K562 (cell line): Measurements from ENCODE around the gene OPRD1. TPM values are rescaled to one million over a fixed set of nuclear protein-coding genes. Genes with fewer than 3 reads are reported as not detected.
"Not testable (repeated sequence)": the region's sequence is repeated elsewhere in the genome, so short reads cannot be mapped to it uniquely, and the experiment has no call there.

Experiments
- ATAC-seq: fragments of 200-7000 bp; cut with Tn5 transposase; 3 replicates; pipeline ENCODE4 v1.9.1; 2020; ENCODE audit warnings: moderate library complexity
- BruUV-seq: library from RNA; stranded (reverse); fragments of 400-500 nt; replicated peaks from 2 replicates; lab custom pipeline; 2021; lab: Mats Ljungman, UMichigan
- CTCF ChIA-PET: fragments of 300-600 bp; formaldehyde crosslinking; extraction: SDS; loops from one replicate; lab custom pipeline; 2021; ENCODE audit warnings: low intra/inter-chr PET ratio; lab: Yijun Ruan, JAX
- POLR2A ChIA-PET: fragments of 300-600, 350-650 bp; sonication (Branson Sonifier 250); formaldehyde crosslinking; extraction: SDS; loops from one replicate; lab custom pipeline; 2021; ENCODE audit warnings: antibody characterized with exemption, inconsistent platforms; lab: Yijun Ruan, JAX
- DNase-seq, 4 experiments: peaks; one replicate each; pipeline versions ENCODE4 v3.0.0 to v3.0.0-alpha.2; 2011 to 2018; ENCODE audit warnings: low spot score in 3 of 4, mixed read lengths in 3 of 4; ENCODE audit errors: extremely low read depth in 1 of 4
- FAIRE-seq: peaks from 2 replicates; lab custom pipeline; 2011; peaks lifted over from hg19 to GRCh38; lab: Jason Lieb, UNC
- H2AFZ ChIP-seq: 2 replicates; pipeline ENCODE4 v1.6.0; 2011; ENCODE audit warnings: low read depth, low read length, control low read depth, inconsistent platforms
- H3K27ac ChIP-seq: fragments of 200-600 bp; 3 replicates; pipeline ENCODE4 v1.8.0; 2011; ENCODE audit warnings: low read depth, mild to moderate bottlenecking, control low read depth, inconsistent platforms, low read length, moderate library complexity, mixed read lengths; ENCODE audit errors: extremely low read depth
- H3K27me3 ChIP-seq, 2 experiments: fragments of 300-600 bp in 1 of 2; 2 replicates in 1 of 2; 3 replicates in 1 of 2; pipeline versions ENCODE4 v1.6.0 to v1.8.0; 2011; ENCODE audit warnings: inconsistent platforms in 2 of 2, low read length in 2 of 2, mild to moderate bottlenecking in 1 of 2, mixed read lengths in 1 of 2, moderate library complexity in 1 of 2; ENCODE audit not compliant: control insufficient read depth in 2 of 2, insufficient read depth in 2 of 2
- H3K36me3 ChIP-seq: fragments of 300-600 bp; 3 replicates; pipeline ENCODE4 v1.8.0; 2011; ENCODE audit warnings: mild to moderate bottlenecking, low read length, inconsistent platforms; ENCODE audit not compliant: control insufficient read depth, insufficient read depth
- H3K4me1 ChIP-seq, 2 experiments: fragments of 200-600 bp in 1 of 2; replicated peaks in 1 of 2; 2 replicates in 1 of 2; 3 replicates in 1 of 2; pipeline versions ENCODE4 v1.5.1 to v1.8.0; 2011; ENCODE audit warnings: inconsistent platforms in 2 of 2, low read length in 2 of 2, mild to moderate bottlenecking in 1 of 2, mixed read lengths in 1 of 2, moderate library complexity in 1 of 2; ENCODE audit not compliant: control insufficient read depth in 2 of 2, insufficient read depth in 2 of 2
- H3K4me2 ChIP-seq: 2 replicates; pipeline ENCODE4 v1.6.1; 2011; ENCODE audit warnings: low read length, control low read depth, inconsistent platforms, mixed read lengths; ENCODE audit not compliant: insufficient read depth
- H3K4me3 ChIP-seq: fragments of 200-600 bp; sonication (generic), shearing (Covaris generic); 2 replicates; pipeline ENCODE4 v1.5.1; 2016; ENCODE audit warnings: control low read depth, inconsistent platforms
- H3K79me2 ChIP-seq: fragments of 200-600 bp; 3 replicates; pipeline ENCODE4 v1.8.0; 2011; ENCODE audit warnings: low read length, inconsistent platforms; ENCODE audit not compliant: control insufficient read depth, insufficient read depth
- H3K9ac ChIP-seq, 2 experiments: 2 replicates each; pipeline versions ENCODE4 v1.6.0 to v1.6.1; 2011; ENCODE audit warnings: low read depth in 2 of 2, low read length in 2 of 2, control low read depth in 1 of 2, inconsistent platforms in 1 of 2, mild to moderate bottlenecking in 1 of 2, mixed read lengths in 1 of 2; ENCODE audit not compliant: insufficient read depth in 1 of 2
- H3K9me1 ChIP-seq: one replicate; pipeline ENCODE4 v1.6.0; 2011; ENCODE audit warnings: inconsistent platforms, mild to moderate bottlenecking, low read length, moderate library complexity; ENCODE audit not compliant: control insufficient read depth, insufficient read depth
- H3K9me3 ChIP-seq: replicated peaks from 2 replicates; pipeline ENCODE4 v1.5.1; 2011; ENCODE audit warnings: low read depth, low read length, inconsistent platforms; ENCODE audit not compliant: control insufficient read depth, insufficient read depth
- H4K20me1 ChIP-seq: replicated peaks from 2 replicates; pipeline ENCODE4 v1.6.1; 2011; ENCODE audit warnings: low read length, inconsistent platforms, mixed read lengths; ENCODE audit not compliant: control insufficient read depth, insufficient read depth
- BCOR ChIP-seq: fragments of 450-650 bp; IDR thresholded peaks from 2 replicates; pipeline ENCODE4 v1.6.1; 2016
- FOXA3 ChIP-seq, 2 experiments: fragments of 450-650 bp in 1 of 2; sonication (generic) in 1 of 2; formaldehyde crosslinking; IDR thresholded peaks in 1 of 2; conservative IDR thresholded peaks in 1 of 2; 2 replicates each; pipeline versions ENCODE4 v1.4.0 to v1.8.0; 2020 to 2022; ENCODE audit warnings: mild to moderate bottlenecking in 2 of 2, missing genetic modification reagents in 1 of 2
- KDM1A ChIP-seq, 2 experiments: fragments of 450-650 bp; IDR thresholded peaks; 2 replicates each; pipeline ENCODE4 v1.6.1; 2016; ENCODE audit warnings: mild to moderate bottlenecking in 2 of 2
- RBM25 ChIP-seq: fragments of 200-400 bp; formaldehyde crosslinking; IDR thresholded peaks from 2 replicates; pipeline ENCODE4 v1.6.1; 2018; ENCODE audit warnings: low read length, low read depth, moderate library complexity; ENCODE audit not compliant: severe bottlenecking
- ZNF121 ChIP-seq: sonication (generic); formaldehyde crosslinking; conservative IDR thresholded peaks from 2 replicates; pipeline ENCODE4 v1.8.0; 2022; ENCODE audit warnings: missing genetic modification reagents
- WGBS: fragments of 100-300 bp; shearing (Covaris generic); methylation state at CpG from one replicate; pipeline ENCODE4 v1.1.6; 2016; ENCODE audit warnings: low coverage, mixed read lengths; ENCODE audit not compliant: insufficient coverage; ENCODE audit errors: missing lambda C conversion rate; 5-methylcytosine and 5-hydroxymethylcytosine counted together
- in situ Hi-C: fragments of 300-500 bp; cut with MboI; formaldehyde crosslinking; loops from 4 replicates; pipeline ENCODE4 v1.15.0; 2018; ENCODE audit warnings: inconsistent platforms, mixed read lengths
- intact Hi-C: fragments of 100-400 bp; cut with micrococcal nuclease; formaldehyde crosslinking; loops from 2 replicates; pipeline ENCODE4 v1.14.2; 2022
- polyA plus RNA-seq, 8 experiments: library from polyadenylated mRNA; depleted of rRNA in 4 of 8; stranded (reverse) in 5 of 8; unstranded in 3 of 8; fragments of >200 nt; fragmentation: Nextera tagmentation in 2 of 8; fragmentation: Illumina TruSeq in 1 of 8; extraction: Ambion mirVana in 2 of 8; extraction: Trizol in 1 of 8; gene quantifications; 2 replicates each; pipeline versions ENCODE4 v1.2.1 to v1.2.3, GENCODE V29; 2011 to 2014; ENCODE audit warnings: inconsistent platforms in 1 of 8, missing spikeins in 1 of 8
- total RNA-seq, 7 experiments: library from RNA; depleted of rRNA in 6 of 7; stranded (reverse); fragments of >200 nt in 6 of 7; fragmentation: Illumina TruSeq in 2 of 7; extraction: Trizol in 2 of 7; gene quantifications; 2 replicates each; pipeline versions ENCODE4 v1.2.1 to v1.2.3, GENCODE V29; 2011 to 2021; ENCODE audit warnings: low replicate concordance in 1 of 7

The OPRD1 gene
- total and polyA plus RNA-seq, 9 of the 15 experiments (the other 6 are each of a cell fraction or from before 2014, with no cell fraction given), result under 0.01 to 0.03 (median under 0.01) TPM; not detected in 6

DNA sequence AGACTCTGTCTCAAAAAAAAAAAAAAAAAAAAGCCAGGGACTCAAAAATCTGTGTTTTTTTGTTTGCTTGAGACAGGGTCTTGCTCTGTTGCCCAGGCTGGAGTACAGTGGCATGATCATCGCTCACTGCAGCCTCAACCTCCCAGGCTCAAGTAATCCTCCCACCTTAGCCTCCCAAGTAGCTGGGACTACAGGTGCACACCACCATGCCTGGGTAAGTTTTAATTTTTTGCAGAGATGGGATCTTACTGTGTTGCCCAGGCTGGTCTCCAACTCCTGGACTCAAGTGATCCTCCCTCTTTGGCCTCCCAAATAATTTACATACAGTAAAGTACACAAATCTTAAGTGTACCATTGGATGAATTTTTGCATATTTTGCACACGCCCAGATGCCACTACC lies 20.0 kb upstream of the OPRD1 start:
- H3K79me2 ChIP-seq, H3K9me1 ChIP-seq, H3K36me3 ChIP-seq, H3K4me3 ChIP-seq, H3K9ac ChIP-seq, DNase-seq, H3K27ac ChIP-seq, H3K9me3 ChIP-seq, intact Hi-C loops, FAIRE-seq, ATAC-seq, BruUV-seq, CTCF ChIA-PET, H3K4me2 ChIP-seq, H4K20me1 ChIP-seq, H2AFZ ChIP-seq, H3K27me3 ChIP-seq, POLR2A ChIA-PET: not testable (repeated sequence)
- peak; percentile 27 for TF ChIP-seq RBM25
- 0 out of 4 replicates have a peak, but pooled peaks of 1 of the 2 experiments have one; percentile 41 for TF ChIP-seq FOXA3 (CRISPR knock-in tag; conservative IDR thresholded peaks at IDR 0.05 in 1 of 2, IDR thresholded peaks at IDR 0.05 in 1 of 2)
- TF ChIP-seq ZNF121 (CRISPR knock-in tag), result peak; percentile 97
- TF ChIP-seq KDM1A (IDR thresholded peaks at IDR 0.05), result peak; percentile 17 to 18; a peak in 1 of 4 replicates
- TF ChIP-seq BCOR, result peak; percentile 34; the same call in 1 of the 2 replicates
- H3K4me1 ChIP-seq, result peaks cover 11% of the 10 kb centered on the region in 2 experiments; a peak in 4 of 5 replicates
- 56% methylated on average over 2 of the region's 2 CpGs for WGBS
- in situ Hi-C loops, result loop anchor here (10.0 kb wide), 1 partner anchor 273 kb away; no protein-coding TSS in a partner anchor
